GM21619 (cell line): Measurements from ENCODE around the gene OTOA.
"Not testable (repeated sequence)": the region's sequence is repeated elsewhere in the genome, so short reads cannot be mapped to it uniquely, and the experiment has no call there.

Source experiments
- ATAC-seq: cut with Tn5 transposase; IDR thresholded peaks from one replicate; pipeline ENCODE4 v1.9.1; 2021; ENCODE audit not compliant: unreplicated experiment

Gene OTOA

DNA sequence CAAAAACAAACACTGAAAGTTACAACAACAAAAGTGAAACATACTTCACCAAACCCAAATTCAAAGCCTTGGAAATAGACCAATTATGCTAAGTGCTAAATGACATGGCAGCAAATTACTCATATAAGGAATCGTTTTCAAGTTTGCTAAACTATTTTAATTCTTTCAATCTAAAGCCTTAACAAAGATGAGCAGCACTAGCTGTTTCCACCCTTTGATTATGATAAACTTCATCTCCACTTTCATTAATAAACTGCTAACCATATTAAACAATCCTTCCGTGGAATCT lies 138.6 kb downstream of the OTOA start:
- not testable (repeated sequence) for ATAC-seq
